GM12872 (cell line): Measurements from ENCODE around the gene APBA2.

ENCODE experiments used
- CTCF ChIP-seq: IDR thresholded peaks from 3 replicates; pipeline ENCODE4 v1.5.1; 2011; ENCODE audit warnings: low read depth, mild to moderate bottlenecking, low read length, moderate library complexity; ENCODE audit not compliant: insufficient read depth

The APBA2 gene

GRCh38 chr15:28931828-28932227, 46.1 kb downstream of the APBA2 start:
- no peak for TF ChIP-seq CTCF

- no peak for TF ChIP-seq CTCF
Measured at GRCh38 chr15:28932361-28932760, 46.6 kb downstream of the APBA2 start.

GRCh38 chr15:28933710-28934445, 48.1 kb downstream of the APBA2 start:
- no peak for TF ChIP-seq CTCF

GRCh38 chr15:28934645-28935044, 48.9 kb downstream of the APBA2 start:
- TF ChIP-seq CTCF, result no peak

GRCh38 chr15:28935316-28935715, 49.5 kb downstream of the APBA2 start:
- peak; percentile 61 for TF ChIP-seq CTCF

- TF ChIP-seq CTCF, result no peak
Measured at GRCh38 chr15:28936081-28936480, 50.3 kb downstream of the APBA2 start.

GRCh38 chr15:28936481-28936881, 50.7 kb downstream of the APBA2 start:
- TF ChIP-seq CTCF, result no peak
